Measurements from ENCODE around the gene RBM3.
A peak's percentile ranks its signal among the peaks of the same experiment; 100 is the strongest.
"Not testable (repeated sequence)": the region's sequence is repeated elsewhere in the genome, so short reads cannot be mapped to it uniquely, and the experiment has no call there.

RBM3 gene

DNA sequence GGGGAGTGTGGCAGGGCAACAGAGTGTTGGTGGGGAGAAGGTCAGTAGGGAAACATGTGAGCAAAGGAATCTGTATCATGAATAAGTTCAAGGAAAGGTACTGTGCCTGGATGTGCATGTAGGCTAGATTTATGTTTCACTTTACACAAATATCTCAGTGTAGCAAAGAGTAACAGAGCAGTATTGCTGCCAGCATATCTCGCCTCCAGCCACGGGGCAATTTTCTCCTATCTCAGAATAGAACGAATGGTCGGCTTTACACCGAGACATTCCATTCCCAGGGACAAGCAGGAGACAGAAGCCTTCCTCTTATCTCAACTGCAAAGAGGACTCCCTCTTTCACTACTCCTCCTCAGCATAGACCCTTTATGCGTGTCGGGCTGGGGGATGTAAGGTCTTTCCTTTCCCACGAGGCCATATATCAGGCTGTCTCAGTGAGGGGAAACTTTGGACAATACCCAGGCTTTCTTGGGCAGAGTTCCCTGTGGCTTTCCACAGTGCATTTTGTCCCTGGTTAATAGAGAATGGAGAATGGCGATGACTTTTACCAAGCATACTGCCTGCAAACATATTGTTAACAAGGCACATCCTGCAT is 18.5 kb upstream of the RBM3 start:
- H3K4me1 ChIP-seq; H3K4me3 ChIP-seq; H3K27me3 ChIP-seq (ENCODE audit: low read depth); DNase-seq (ENCODE audit: low spot score in 2 of 2); H3K9me3 ChIP-seq; in situ Hi-C loops (cut with MboI; ENCODE audit: low sequenced_read_pairs): not testable (repeated sequence)
- peaks cover 32% of the 10 kb centered on the region for H3K36me3 ChIP-seq (replicated peaks)

GRCh38 chrX:48558271-48558670 is 16.0 kb upstream of the RBM3 start:
- no peaks in the 10 kb centered on the region for H3K4me1 ChIP-seq
- no peak overlapping the region for H3K4me3 ChIP-seq
- no peaks in the 10 kb centered on the region for H3K9me3 ChIP-seq
- in situ Hi-C loops (cut with MboI; ENCODE audit: low sequenced_read_pairs) = no loop called here
- H3K27me3 ChIP-seq (ENCODE audit: low read depth) = no peaks in the 10 kb centered on the region
- DNase-seq (ENCODE audit: low spot score in 2 of 2) = no peak
- H3K36me3 ChIP-seq (replicated peaks) = peaks cover 45% of the 10 kb centered on the region

GRCh38 chrX:48559636-48560035 is 14.6 kb upstream of the RBM3 start:
- Histone ChIP-seq H3K4me1 (no peaks in the 10 kb centered on the region), H3K27me3 (ENCODE audit: low read depth) (no peaks in the 10 kb centered on the region), H3K9me3 (no peaks in the 10 kb centered on the region), H3K4me3 (no peak overlapping the region), H3K36me3 (replicated peaks) (peaks cover 47% of the 10 kb centered on the region)
- in situ Hi-C loops (cut with MboI; ENCODE audit: low sequenced_read_pairs) = no loop called here
- DNase-seq (ENCODE audit: low spot score in 2 of 2) = no peak

DNA sequence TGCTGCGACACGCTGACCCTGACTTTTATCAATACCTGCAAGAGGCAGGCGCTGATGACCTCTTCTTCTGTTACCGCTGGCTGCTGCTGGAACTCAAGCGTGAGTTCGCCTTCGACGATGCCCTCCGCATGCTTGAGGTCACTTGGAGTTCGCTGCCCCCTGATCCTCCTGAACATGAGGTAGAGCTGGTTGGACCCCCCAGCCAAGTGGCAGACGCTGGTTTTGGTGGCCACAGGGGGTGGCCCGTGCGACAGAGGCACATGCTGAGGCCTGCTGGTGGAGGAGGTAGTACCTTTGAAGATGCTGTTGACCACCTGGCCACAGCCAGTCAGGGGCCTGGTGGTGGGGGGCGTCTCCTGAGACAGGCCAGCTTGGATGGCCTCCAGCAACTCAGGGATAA is 14.2 kb upstream of the RBM3 start:
- H3K4me3 ChIP-seq = no peak overlapping the region
- no peak for DNase-seq (ENCODE audit: low spot score in 2 of 2)
- no peaks in the 10 kb centered on the region for H3K27me3 ChIP-seq (ENCODE audit: low read depth)
- in situ Hi-C loops (cut with MboI; ENCODE audit: low sequenced_read_pairs) = no loop called here
- no peaks in the 10 kb centered on the region for H3K9me3 ChIP-seq
- no peaks in the 10 kb centered on the region for H3K4me1 ChIP-seq
- H3K36me3 ChIP-seq (replicated peaks) = peaks cover 43% of the 10 kb centered on the region

- in situ Hi-C loops (cut with MboI; ENCODE audit: low sequenced_read_pairs) = no loop called here
- Histone ChIP-seq H3K36me3 (replicated peaks) (peaks cover 43% of the 10 kb centered on the region), H3K4me3 (no peak overlapping the region), H3K27me3 (ENCODE audit: low read depth) (no peaks in the 10 kb centered on the region), H3K4me1 (no peaks in the 10 kb centered on the region), H3K9me3 (no peaks in the 10 kb centered on the region)
- no peak for DNase-seq (ENCODE audit: low spot score in 2 of 2)
These were observed 13.6 kb upstream of the RBM3 start for GRCh38 chrX:48560681-48561080.

- Histone ChIP-seq H3K36me3 (replicated peaks) (peaks cover 2% of the 10 kb centered on the region), H3K4me1 (no peaks in the 10 kb centered on the region; the same call in 1 of the 2 replicates), H3K27me3 (ENCODE audit: low read depth) (no peaks in the 10 kb centered on the region), H3K9me3 (no peaks in the 10 kb centered on the region), H3K4me3 (no peak overlapping the region)
- no peak for DNase-seq (ENCODE audit: low spot score in 2 of 2)
- in situ Hi-C loops (cut with MboI; ENCODE audit: low sequenced_read_pairs) = no loop called here
These were observed 4.3 kb upstream of the RBM3 start for GRCh38 chrX:48569958-48570357.

- peak in 1 of 2 experiments; percentile 66 for DNase-seq (ENCODE audit: low spot score in 2 of 2)
- no peaks in the 10 kb centered on the region for H3K27me3 ChIP-seq (ENCODE audit: low read depth)
These were observed 504 bp upstream of the RBM3 start for GRCh38 chrX:48573690-48574269.

GRCh38 chrX:48575642-48576041 is 1.4 kb downstream of the RBM3 start:
- H3K9me3 ChIP-seq = no peaks in the 10 kb centered on the region
- peaks cover 25% of the 10 kb centered on the region for H3K4me1 ChIP-seq
- in situ Hi-C loops (cut with MboI; ENCODE audit: low sequenced_read_pairs) = no loop called here
- peak overlapping the region; percentile 95 for H3K4me3 ChIP-seq
- DNase-seq (ENCODE audit: low spot score in 2 of 2) = no peak
- no peaks in the 10 kb centered on the region for H3K27me3 ChIP-seq (ENCODE audit: low read depth)
- H3K36me3 ChIP-seq (replicated peaks) = peaks cover 57% of the 10 kb centered on the region

More at GRCh38 chrX:48573690-48574269, 504 bp upstream of the RBM3 start:
- in situ Hi-C loops (cut with MboI; ENCODE audit: low sequenced_read_pairs) = no loop called here
- Histone ChIP-seq H3K4me3 (peak overlapping the region; percentile 95), H3K4me1 (peaks cover 25% of the 10 kb centered on the region), H3K9me3 (no peaks in the 10 kb centered on the region), H3K36me3 (replicated peaks) (peaks cover 40% of the 10 kb centered on the region)

DNA sequence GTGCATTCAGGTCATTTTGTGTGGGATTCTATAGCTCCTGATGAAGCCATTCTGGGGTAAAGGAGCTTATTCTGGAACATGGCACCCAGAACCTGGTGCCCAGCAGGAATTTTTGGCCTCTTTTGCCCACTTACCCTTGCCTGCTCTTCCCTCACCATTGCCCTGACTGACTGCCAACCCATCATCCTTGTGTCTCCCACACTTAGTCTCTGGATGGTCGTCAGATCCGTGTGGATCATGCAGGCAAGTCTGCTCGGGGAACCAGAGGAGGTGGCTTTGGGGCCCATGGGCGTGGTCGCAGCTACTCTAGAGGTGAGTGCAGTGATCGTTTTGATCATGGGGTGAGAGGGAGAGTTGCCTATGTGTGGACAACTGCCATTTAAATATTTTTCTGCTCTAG is 1.8 kb downstream of the RBM3 start:
- no peak for DNase-seq (ENCODE audit: low spot score in 2 of 2)
- no peaks in the 10 kb centered on the region for H3K27me3 ChIP-seq (ENCODE audit: low read depth)
- peaks cover 25% of the 10 kb centered on the region for H3K4me1 ChIP-seq
- in situ Hi-C loops (cut with MboI; ENCODE audit: low sequenced_read_pairs) = no loop called here
- H3K9me3 ChIP-seq = no peaks in the 10 kb centered on the region
- peaks cover 57% of the 10 kb centered on the region for H3K36me3 ChIP-seq (replicated peaks)
- peak overlapping the region; percentile 95 for H3K4me3 ChIP-seq

- Histone ChIP-seq H3K4me3 (no peak overlapping the region), H3K9me3 (no peaks in the 10 kb centered on the region), H3K36me3 (replicated peaks) (peaks cover 57% of the 10 kb centered on the region), H3K4me1 (peaks cover 25% of the 10 kb centered on the region), H3K27me3 (ENCODE audit: low read depth) (no peaks in the 10 kb centered on the region)
- DNase-seq (ENCODE audit: low spot score in 2 of 2) = peak in 1 of 2 experiments; percentile 43
- in situ Hi-C loops (cut with MboI; ENCODE audit: low sequenced_read_pairs) = no loop called here
These were observed 4.4 kb downstream of the RBM3 start for GRCh38 chrX:48578661-48579128.

DNA sequence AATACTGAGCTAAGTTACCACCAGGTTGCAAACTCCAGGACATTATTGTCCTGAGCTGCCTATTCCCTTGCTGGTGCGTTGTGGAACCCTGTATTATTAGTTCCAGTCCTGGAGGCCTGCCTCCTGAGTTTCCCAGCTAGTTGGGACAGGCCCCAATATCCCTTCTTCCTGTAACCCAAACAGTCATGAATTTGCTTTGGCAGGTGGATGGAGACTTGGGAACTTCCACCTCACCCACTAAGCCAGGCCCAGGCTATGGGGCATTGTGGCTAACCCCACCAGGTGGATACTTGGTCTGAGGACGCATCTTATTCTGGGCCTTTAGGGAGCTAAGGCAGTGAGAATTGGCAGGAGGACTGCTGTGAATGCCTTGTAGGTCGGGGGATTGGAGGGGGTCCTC is 5.0 kb downstream of the RBM3 start:
- in situ Hi-C loops (cut with MboI; ENCODE audit: low sequenced_read_pairs) = no loop called here

DNA sequence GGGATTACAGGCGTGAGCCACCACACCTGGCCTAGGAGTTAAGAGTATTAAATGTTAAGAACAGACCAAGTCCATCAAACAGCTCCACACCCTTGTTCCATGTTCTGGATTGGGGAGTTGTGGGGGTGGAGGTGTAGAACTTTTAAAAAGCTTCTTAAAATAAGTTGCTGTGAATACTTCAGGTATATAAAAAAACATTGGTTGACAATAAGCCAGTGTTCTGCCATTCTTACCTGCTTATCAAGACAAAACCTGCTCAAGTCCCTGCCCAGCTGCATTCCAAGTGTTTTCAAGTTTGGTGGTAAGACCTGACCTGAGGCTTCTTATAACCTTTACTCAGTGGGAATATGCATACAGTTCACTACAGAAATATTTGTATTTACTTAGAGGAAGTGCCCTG is 6.4 kb downstream of the RBM3 start:
- in situ Hi-C loops (cut with MboI; ENCODE audit: low sequenced_read_pairs) = no loop called here
- no peak overlapping the region for H3K4me3 ChIP-seq

More for the DNA sequence above, 5.0 kb downstream of the RBM3 start:
- H3K36me3 ChIP-seq (replicated peaks) = peaks cover 57% of the 10 kb centered on the region
- H3K4me1 ChIP-seq = peaks cover 25% of the 10 kb centered on the region
- H3K9me3 ChIP-seq = no peaks in the 10 kb centered on the region
- no peak overlapping the region for H3K4me3 ChIP-seq
- no peak for DNase-seq (ENCODE audit: low spot score in 2 of 2)
- H3K27me3 ChIP-seq (ENCODE audit: low read depth) = no peaks in the 10 kb centered on the region

DNA sequence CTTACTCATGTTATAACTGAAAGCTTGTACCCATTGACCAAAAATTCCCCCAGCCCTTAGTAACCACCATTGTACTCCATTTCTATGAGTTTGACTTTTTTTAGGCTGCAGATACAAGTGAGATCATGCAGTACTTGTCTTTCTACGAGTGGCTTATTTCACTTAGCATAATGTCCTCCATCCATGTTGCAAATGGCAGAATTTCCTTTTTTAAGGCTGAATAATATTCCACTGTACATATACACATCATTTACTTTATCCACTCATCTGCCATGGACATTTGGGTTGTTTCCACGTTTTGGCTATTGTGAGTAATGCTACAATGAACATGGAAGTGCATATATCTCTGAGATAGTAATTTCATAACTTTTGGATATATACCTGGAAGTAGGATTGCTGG is 10.4 kb downstream of the RBM3 start:
- H3K27me3 ChIP-seq (ENCODE audit: low read depth) = no peaks in the 10 kb centered on the region
- peaks cover 8% of the 10 kb centered on the region; the same call in 1 of the 2 replicates for H3K36me3 ChIP-seq (replicated peaks)
- H3K4me1 ChIP-seq = no peaks in the 10 kb centered on the region
- DNase-seq (ENCODE audit: low spot score in 2 of 2) = no peak
- in situ Hi-C loops (cut with MboI; ENCODE audit: low sequenced_read_pairs) = no loop called here
- no peak overlapping the region for H3K4me3 ChIP-seq
- no peaks in the 10 kb centered on the region for H3K9me3 ChIP-seq

More for the DNA sequence above, 6.4 kb downstream of the RBM3 start:
- Histone ChIP-seq H3K9me3 (no peaks in the 10 kb centered on the region), H3K27me3 (ENCODE audit: low read depth) (no peaks in the 10 kb centered on the region), H3K36me3 (replicated peaks) (peaks cover 49% of the 10 kb centered on the region), H3K4me1 (peaks cover 20% of the 10 kb centered on the region)
- DNase-seq (ENCODE audit: low spot score in 2 of 2) = no peak

DNA sequence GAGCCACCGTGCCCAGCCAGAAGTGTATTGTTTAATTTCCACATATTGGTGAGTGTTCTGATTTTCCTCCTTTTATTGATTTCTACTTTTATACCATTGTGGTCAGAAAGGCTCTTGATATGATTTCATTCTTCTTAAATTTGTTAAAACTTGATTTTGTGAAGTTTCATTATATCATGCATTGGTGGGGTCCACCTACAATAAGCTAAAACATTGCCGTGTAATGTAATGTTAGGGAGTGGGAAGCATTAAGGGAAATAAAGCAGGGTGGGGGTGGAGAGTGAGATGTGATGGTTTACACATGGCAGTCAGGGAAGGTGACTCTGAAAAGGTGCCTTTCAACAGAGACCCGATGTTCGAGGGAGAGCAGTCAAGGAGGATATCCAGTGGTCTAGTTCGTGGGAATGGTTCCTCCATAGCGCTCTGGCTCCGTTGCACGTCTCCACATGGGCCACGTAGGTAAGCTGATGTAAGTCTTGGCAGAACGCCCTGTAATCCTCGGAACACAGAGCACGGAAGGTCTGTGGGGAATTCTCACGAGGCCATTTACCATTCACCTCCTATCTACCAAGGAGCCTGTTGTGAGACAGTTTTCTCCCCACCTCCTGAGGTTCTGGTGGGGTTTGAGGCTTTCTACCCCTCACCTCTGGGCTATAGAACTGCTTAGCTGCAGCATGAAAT is 15.3 kb downstream of the RBM3 start:
- in situ Hi-C loops (cut with MboI; ENCODE audit: low sequenced_read_pairs) = no loop called here

More for the DNA sequence above, 15.3 kb downstream of the RBM3 start:
- no peak for DNase-seq (ENCODE audit: low spot score in 2 of 2)
- Histone ChIP-seq H3K4me3 (no peak overlapping the region), H3K4me1 (no peaks in the 10 kb centered on the region), H3K9me3 (no peaks in the 10 kb centered on the region), H3K36me3 (replicated peaks) (no peaks in the 10 kb centered on the region), H3K27me3 (ENCODE audit: low read depth) (no peaks in the 10 kb centered on the region)

All from HAP-1 (cell line).